HepG2 (cell line): ENCODE data around the gene WNK2. TPM values are rescaled to one million over a fixed set of nuclear protein-coding genes. Genes with fewer than 3 reads are reported as not detected.
A peak's percentile ranks its signal among the peaks of the same experiment; 100 is the strongest.

ENCODE experiments used
- BCL6 ChIP-seq: IDR thresholded peaks from 2 replicates; pipeline ENCODE4 v1.6.1; 2016; ENCODE audit warnings: missing genetic modification reagents, missing compliant biosample characterization
- MBNL3 ChIP-seq: fragments of 250-450 bp; sonication (Bioruptor Pico); conservative IDR thresholded peaks from 2 replicates; pipeline ENCODE4 v1.8.0; 2022; ENCODE audit warnings: mild to moderate bottlenecking, inconsistent platforms
- PHF21A ChIP-seq: sonication (generic); formaldehyde crosslinking; IDR thresholded peaks from 2 replicates; pipeline ENCODE4 v1.5.0; 2020; ENCODE audit warnings: mild to moderate bottlenecking, missing genetic modification reagents
- SRSF1 ChIP-seq: fragments of 200-400 bp; formaldehyde crosslinking; optimal IDR thresholded peaks from 2 replicates; pipeline ENCODE3; 2017; ENCODE audit warnings: mild to moderate bottlenecking, low read depth, low read length, moderate library complexity
- TAF1 ChIP-seq: sonication (generic); formaldehyde crosslinking; IDR thresholded peaks from 2 replicates; pipeline ENCODE4 v1.4.0; 2020; ENCODE audit warnings: missing genetic modification reagents
- ZNF296 ChIP-seq: sonication (generic); formaldehyde crosslinking; conservative IDR thresholded peaks from 2 replicates; pipeline ENCODE4 v1.5.0; 2020; ENCODE audit warnings: mild to moderate bottlenecking, missing genetic modification reagents
- ZNF430 ChIP-seq: sonication (generic); formaldehyde crosslinking; IDR thresholded peaks from 2 replicates; pipeline ENCODE4 v1.9.0; 2021; ENCODE audit warnings: mild to moderate bottlenecking, missing genetic modification reagents
- ZNF646 ChIP-seq: sonication (generic); formaldehyde crosslinking; IDR thresholded peaks from 2 replicates; pipeline ENCODE4 v1.9.0; 2021; ENCODE audit warnings: mild to moderate bottlenecking, missing genetic modification reagents
- ZNF674 ChIP-seq: sonication (generic); formaldehyde crosslinking; IDR thresholded peaks from 2 replicates; pipeline ENCODE4 v1.5.0; 2020; ENCODE audit warnings: low read depth, mild to moderate bottlenecking, missing genetic modification reagents
- ZNF780A ChIP-seq: sonication (generic); formaldehyde crosslinking; IDR thresholded peaks from 2 replicates; pipeline ENCODE4 v1.8.0; 2022; ENCODE audit warnings: mild to moderate bottlenecking, missing genetic modification reagents, moderate library complexity
- polyA plus RNA-seq, 8 experiments: library from polyadenylated mRNA; depleted of rRNA in 3 of 8; stranded (reverse) in 7 of 8; unstranded in 1 of 8; fragments of >200 nt; fragmentation: Illumina TruSeq in 4 of 8; extraction: Trizol in 4 of 8; gene quantifications; 2 replicates each; pipeline versions ENCODE4 v1.2.1 to v1.2.3, GENCODE V29; 2011 to 2016; ENCODE audit warnings: low read depth in 4 of 8, missing spikeins in 1 of 8, mixed read lengths in 1 of 8; ENCODE audit not compliant: insufficient read depth in 1 of 8
- total RNA-seq, 5 experiments: library from RNA; depleted of rRNA; stranded (reverse); fragments of >200 nt; fragmentation: Illumina TruSeq; extraction: Trizol; gene quantifications; 2 replicates each; pipeline ENCODE4 v1.2.3, GENCODE V29; 2016; ENCODE audit warnings: low read depth in 1 of 5
- TF ChIP-seq, protein P1 (sequence below): sonication (generic); formaldehyde crosslinking; IDR thresholded peaks from 2 replicates; pipeline ENCODE4 v1.4.0; 2020; ENCODE audit warnings: low read depth, mild to moderate bottlenecking, missing genetic modification reagents
- TF ChIP-seq, protein P2 (sequence below): IDR thresholded peaks from 2 replicates; pipeline ENCODE4 v1.6.1; 2016
- TF ChIP-seq, protein P3 (sequence below): sonication (generic); formaldehyde crosslinking; IDR thresholded peaks from 2 replicates; pipeline ENCODE4 v1.4.0; 2020; ENCODE audit warnings: missing genetic modification reagents

The WNK2 gene
- total and polyA plus RNA-seq, 2 of the 13 experiments (the other 11 are each of a cell fraction or from before 2014, with no cell fraction given), result 10.5 to 12.0 TPM

- TF ChIP-seq ZNF646 (CRISPR knock-in tag) (no peak), ZNF780A (CRISPR knock-in tag) (0 out of 2 replicates have a peak, but pooled peaks have one; percentile 18), BCL6 (CRISPR knock-in tag) (peak; percentile 42), PHF21A (CRISPR knock-in tag) (no peak; the same call in 1 of the 2 replicates), ZNF296 (peak; percentile 40; the same call in 1 of the 2 replicates), TAF1 (CRISPR knock-in tag) (peak; percentile 60; the same call in 1 of the 2 replicates), MBNL3 (CRISPR knock-in tag) (no peak), ZNF430 (CRISPR knock-in tag) (peak; percentile 49; the same call in 1 of the 2 replicates), SRSF1 (no peak), ZNF674 (CRISPR knock-in tag) (no peak)
- TF ChIP-seq, protein P1, sequence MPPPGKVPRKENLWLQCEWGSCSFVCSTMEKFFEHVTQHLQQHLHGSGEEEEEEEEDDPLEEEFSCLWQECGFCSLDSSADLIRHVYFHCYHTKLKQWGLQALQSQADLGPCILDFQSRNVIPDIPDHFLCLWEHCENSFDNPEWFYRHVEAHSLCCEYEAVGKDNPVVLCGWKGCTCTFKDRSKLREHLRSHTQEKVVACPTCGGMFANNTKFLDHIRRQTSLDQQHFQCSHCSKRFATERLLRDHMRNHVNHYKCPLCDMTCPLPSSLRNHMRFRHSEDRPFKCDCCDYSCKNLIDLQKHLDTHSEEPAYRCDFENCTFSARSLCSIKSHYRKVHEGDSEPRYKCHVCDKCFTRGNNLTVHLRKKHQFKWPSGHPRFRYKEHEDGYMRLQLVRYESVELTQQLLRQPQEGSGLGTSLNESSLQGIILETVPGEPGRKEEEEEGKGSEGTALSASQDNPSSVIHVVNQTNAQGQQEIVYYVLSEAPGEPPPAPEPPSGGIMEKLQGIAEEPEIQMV (CRISPR knock-in tag), result no peak; the same call in 1 of the 2 replicates
- TF ChIP-seq, protein P2, sequence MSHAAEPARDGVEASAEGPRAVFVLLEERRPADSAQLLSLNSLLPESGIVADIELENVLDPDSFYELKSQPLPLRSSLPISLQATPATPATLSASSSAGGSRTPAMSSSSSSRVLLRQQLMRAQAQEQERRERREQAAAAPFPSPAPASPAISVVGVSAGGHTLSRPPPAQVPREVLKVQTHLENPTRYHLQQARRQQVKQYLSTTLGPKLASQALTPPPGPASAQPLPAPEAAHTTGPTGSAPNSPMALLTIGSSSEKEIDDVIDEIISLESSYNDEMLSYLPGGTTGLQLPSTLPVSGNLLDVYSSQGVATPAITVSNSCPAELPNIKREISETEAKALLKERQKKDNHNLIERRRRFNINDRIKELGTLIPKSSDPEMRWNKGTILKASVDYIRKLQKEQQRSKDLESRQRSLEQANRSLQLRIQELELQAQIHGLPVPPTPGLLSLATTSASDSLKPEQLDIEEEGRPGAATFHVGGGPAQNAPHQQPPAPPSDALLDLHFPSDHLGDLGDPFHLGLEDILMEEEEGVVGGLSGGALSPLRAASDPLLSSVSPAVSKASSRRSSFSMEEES (CRISPR knock-in tag), result peak; percentile 57; the same call in 1 of the 2 replicates
- TF ChIP-seq, protein P3, sequence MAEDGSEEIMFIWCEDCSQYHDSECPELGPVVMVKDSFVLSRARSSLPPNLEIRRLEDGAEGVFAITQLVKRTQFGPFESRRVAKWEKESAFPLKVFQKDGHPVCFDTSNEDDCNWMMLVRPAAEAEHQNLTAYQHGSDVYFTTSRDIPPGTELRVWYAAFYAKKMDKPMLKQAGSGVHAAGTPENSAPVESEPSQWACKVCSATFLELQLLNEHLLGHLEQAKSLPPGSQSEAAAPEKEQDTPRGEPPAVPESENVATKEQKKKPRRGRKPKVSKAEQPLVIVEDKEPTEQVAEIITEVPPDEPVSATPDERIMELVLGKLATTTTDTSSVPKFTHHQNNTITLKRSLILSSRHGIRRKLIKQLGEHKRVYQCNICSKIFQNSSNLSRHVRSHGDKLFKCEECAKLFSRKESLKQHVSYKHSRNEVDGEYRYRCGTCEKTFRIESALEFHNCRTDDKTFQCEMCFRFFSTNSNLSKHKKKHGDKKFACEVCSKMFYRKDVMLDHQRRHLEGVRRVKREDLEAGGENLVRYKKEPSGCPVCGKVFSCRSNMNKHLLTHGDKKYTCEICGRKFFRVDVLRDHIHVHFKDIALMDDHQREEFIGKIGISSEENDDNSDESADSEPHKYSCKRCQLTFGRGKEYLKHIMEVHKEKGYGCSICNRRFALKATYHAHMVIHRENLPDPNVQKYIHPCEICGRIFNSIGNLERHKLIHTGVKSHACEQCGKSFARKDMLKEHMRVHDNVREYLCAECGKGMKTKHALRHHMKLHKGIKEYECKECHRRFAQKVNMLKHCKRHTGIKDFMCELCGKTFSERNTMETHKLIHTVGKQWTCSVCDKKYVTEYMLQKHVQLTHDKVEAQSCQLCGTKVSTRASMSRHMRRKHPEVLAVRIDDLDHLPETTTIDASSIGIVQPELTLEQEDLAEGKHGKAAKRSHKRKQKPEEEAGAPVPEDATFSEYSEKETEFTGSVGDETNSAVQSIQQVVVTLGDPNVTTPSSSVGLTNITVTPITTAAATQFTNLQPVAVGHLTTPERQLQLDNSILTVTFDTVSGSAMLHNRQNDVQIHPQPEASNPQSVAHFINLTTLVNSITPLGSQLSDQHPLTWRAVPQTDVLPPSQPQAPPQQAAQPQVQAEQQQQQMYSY (CRISPR knock-in tag), result no peak
Measured at GRCh38 chr9:93298498-93299417, 114.8 kb downstream of the WNK2 start (continued).
